HepG2 (cell line): ENCODE data around the gene HRH3. TPM values are rescaled to one million over a fixed set of nuclear protein-coding genes. Genes with fewer than 3 reads are reported as not detected.
A peak's percentile ranks its signal among the peaks of the same experiment; 100 is the strongest.

Experiments
- ATRX ChIP-seq: sonication (generic); formaldehyde crosslinking; IDR thresholded peaks from 2 replicates; pipeline ENCODE4 v1.4.0; 2020; ENCODE audit warnings: missing genetic modification reagents, borderline replicate concordance
- CCAR2 ChIP-seq: fragments of 200-400 bp; formaldehyde crosslinking; optimal IDR thresholded peaks from 2 replicates; pipeline ENCODE3; 2018; ENCODE audit warnings: low read depth, mild to moderate bottlenecking, low read length, moderate library complexity
- CHCHD3 ChIP-seq: sonication (generic); formaldehyde crosslinking; IDR thresholded peaks from 2 replicates; pipeline ENCODE4 v1.8.0; 2022; ENCODE audit warnings: mild to moderate bottlenecking, missing genetic modification reagents, moderate library complexity
- EEA1 ChIP-seq: sonication (generic); formaldehyde crosslinking; IDR thresholded peaks from 2 replicates; pipeline ENCODE4 v1.5.1; 2020; ENCODE audit warnings: mild to moderate bottlenecking, missing genetic modification reagents, borderline replicate concordance
- FOXC1 ChIP-seq: sonication (generic); formaldehyde crosslinking; IDR thresholded peaks from 2 replicates; pipeline ENCODE4 v1.8.0; 2022; ENCODE audit warnings: mild to moderate bottlenecking, missing genetic modification reagents, borderline replicate concordance
- GATAD1 ChIP-seq: IDR thresholded peaks from 2 replicates; pipeline ENCODE4 v1.6.1; 2016; ENCODE audit warnings: missing genetic modification reagents, missing compliant biosample characterization
- NFRKB ChIP-seq: fragments of 450-650 bp; IDR thresholded peaks from 2 replicates; pipeline ENCODE4 v1.6.1; 2017
- SNAI1 ChIP-seq: sonication (generic); formaldehyde crosslinking; IDR thresholded peaks from 2 replicates; pipeline ENCODE4 v1.5.0; 2020; ENCODE audit warnings: mild to moderate bottlenecking, missing genetic modification reagents, borderline replicate concordance
- SUZ12 ChIP-seq: fragments of 150-350 bp; IDR thresholded peaks from 2 replicates; pipeline ENCODE4 v1.6.1; 2014; ENCODE audit warnings: low read depth, low read length
- TFDP1 ChIP-seq: IDR thresholded peaks from 2 replicates; pipeline ENCODE4 v1.6.1; 2016; ENCODE audit warnings: missing compliant biosample characterization, missing genetic modification reagents, borderline replicate concordance
- ZBTB1 ChIP-seq: sonication (generic); formaldehyde crosslinking; IDR thresholded peaks from 2 replicates; pipeline ENCODE4 v1.4.0; 2020; ENCODE audit warnings: missing genetic modification reagents, borderline replicate concordance
- ZNF180 ChIP-seq: sonication (generic); formaldehyde crosslinking; IDR thresholded peaks from 2 replicates; pipeline ENCODE4 v1.4.0; 2020; ENCODE audit warnings: low read depth, missing genetic modification reagents, borderline replicate concordance
- ZNF318 ChIP-seq: sonication (generic); formaldehyde crosslinking; IDR thresholded peaks from 2 replicates; pipeline ENCODE4 v1.4.0; 2020; ENCODE audit warnings: mild to moderate bottlenecking, missing genetic modification reagents
- ZNF468 ChIP-seq: sonication (generic); formaldehyde crosslinking; IDR thresholded peaks from 2 replicates; pipeline ENCODE4 v1.8.0; 2022; ENCODE audit warnings: mild to moderate bottlenecking, moderate library complexity, missing genetic modification reagents
- ZNF629 ChIP-seq: sonication (generic); formaldehyde crosslinking; conservative IDR thresholded peaks from 2 replicates; pipeline ENCODE4 v1.5.0; 2020; ENCODE audit warnings: missing genetic modification reagents
- ZNF724P ChIP-seq: sonication (generic); formaldehyde crosslinking; IDR thresholded peaks from 2 replicates; pipeline ENCODE4 v1.8.0; 2022; ENCODE audit warnings: missing genetic modification reagents, borderline replicate concordance
- ZNF749 ChIP-seq: sonication (generic); formaldehyde crosslinking; IDR thresholded peaks from 2 replicates; pipeline ENCODE4 v1.8.0; 2022; ENCODE audit warnings: mild to moderate bottlenecking, missing genetic modification reagents, moderate library complexity, borderline replicate concordance
- ZNF784 ChIP-seq: sonication (generic); formaldehyde crosslinking; IDR thresholded peaks from 2 replicates; pipeline ENCODE4 v1.5.1; 2020; ENCODE audit warnings: missing genetic modification reagents, mild to moderate bottlenecking, borderline replicate concordance
- ZSCAN20 ChIP-seq: sonication (generic); formaldehyde crosslinking; IDR thresholded peaks from 2 replicates; pipeline ENCODE4 v1.4.0; 2020; ENCODE audit warnings: missing genetic modification reagents, mild to moderate bottlenecking, borderline replicate concordance
- polyA plus RNA-seq, 8 experiments: library from polyadenylated mRNA; depleted of rRNA in 3 of 8; stranded (reverse) in 7 of 8; unstranded in 1 of 8; fragments of >200 nt; fragmentation: Illumina TruSeq in 4 of 8; extraction: Trizol in 4 of 8; gene quantifications; 2 replicates each; pipeline versions ENCODE4 v1.2.1 to v1.2.3, GENCODE V29; 2011 to 2016; ENCODE audit warnings: low read depth in 4 of 8, missing spikeins in 1 of 8, mixed read lengths in 1 of 8; ENCODE audit not compliant: insufficient read depth in 1 of 8
- total RNA-seq, 5 experiments: library from RNA; depleted of rRNA; stranded (reverse); fragments of >200 nt; fragmentation: Illumina TruSeq; extraction: Trizol; gene quantifications; 2 replicates each; pipeline ENCODE4 v1.2.3, GENCODE V29; 2016; ENCODE audit warnings: low read depth in 1 of 5

The HRH3 gene
- total and polyA plus RNA-seq, 2 of the 13 experiments (the other 11 are each of a cell fraction or from before 2014, with no cell fraction given): 0.18 TPM; not detected in 1

GRCh38 chr20:62219992-62220665 lies at the start of gene HRH3 (continued):
- TF ChIP-seq FOXC1 (CRISPR knock-in tag): 0 out of 2 replicates have a peak, but pooled peaks have one; percentile 23
- TF ChIP-seq ZNF180: no peak
- TF ChIP-seq ZNF318 (CRISPR knock-in tag): 0 out of 2 replicates have a peak, but pooled peaks have one; percentile 75
- no peak for TF ChIP-seq ZNF749
- TF ChIP-seq ZSCAN20 (CRISPR knock-in tag): peak; percentile 86; the same call in 1 of the 2 replicates
- TF ChIP-seq GATAD1 (CRISPR knock-in tag): peak; percentile 67
- peak; percentile 89; the same call in 1 of the 2 replicates for TF ChIP-seq CHCHD3
- no peak for TF ChIP-seq ZNF629 (CRISPR knock-in tag)
- TF ChIP-seq CCAR2: no peak
- no peak for TF ChIP-seq NFRKB
- no peak for TF ChIP-seq ATRX (CRISPR knock-in tag)
- TF ChIP-seq ZBTB1 (CRISPR knock-in tag): no peak
- TF ChIP-seq ZNF724P (CRISPR knock-in tag): peak; percentile 94; the same call in 1 of the 2 replicates
- no peak for TF ChIP-seq ZNF468 (CRISPR knock-in tag)
- peak; percentile 74 for TF ChIP-seq EEA1 (CRISPR knock-in tag)
- peak; percentile 86; the same call in 1 of the 2 replicates for TF ChIP-seq ZNF784 (CRISPR knock-in tag)
- TF ChIP-seq SUZ12: no peak
- no peak for TF ChIP-seq SNAI1 (CRISPR knock-in tag)
- TF ChIP-seq TFDP1 (CRISPR knock-in tag): peak; percentile 73; the same call in 1 of the 2 replicates
